ENCODE measurements around the gene NOC2L. TPM values are rescaled to one million over a fixed set of nuclear protein-coding genes. Genes with fewer than 3 reads are reported as not detected.

NOC2L gene
- total and polyA plus RNA-seq, 2 experiments from 2014 or later, result 95.4 to 119 TPM

DNA sequence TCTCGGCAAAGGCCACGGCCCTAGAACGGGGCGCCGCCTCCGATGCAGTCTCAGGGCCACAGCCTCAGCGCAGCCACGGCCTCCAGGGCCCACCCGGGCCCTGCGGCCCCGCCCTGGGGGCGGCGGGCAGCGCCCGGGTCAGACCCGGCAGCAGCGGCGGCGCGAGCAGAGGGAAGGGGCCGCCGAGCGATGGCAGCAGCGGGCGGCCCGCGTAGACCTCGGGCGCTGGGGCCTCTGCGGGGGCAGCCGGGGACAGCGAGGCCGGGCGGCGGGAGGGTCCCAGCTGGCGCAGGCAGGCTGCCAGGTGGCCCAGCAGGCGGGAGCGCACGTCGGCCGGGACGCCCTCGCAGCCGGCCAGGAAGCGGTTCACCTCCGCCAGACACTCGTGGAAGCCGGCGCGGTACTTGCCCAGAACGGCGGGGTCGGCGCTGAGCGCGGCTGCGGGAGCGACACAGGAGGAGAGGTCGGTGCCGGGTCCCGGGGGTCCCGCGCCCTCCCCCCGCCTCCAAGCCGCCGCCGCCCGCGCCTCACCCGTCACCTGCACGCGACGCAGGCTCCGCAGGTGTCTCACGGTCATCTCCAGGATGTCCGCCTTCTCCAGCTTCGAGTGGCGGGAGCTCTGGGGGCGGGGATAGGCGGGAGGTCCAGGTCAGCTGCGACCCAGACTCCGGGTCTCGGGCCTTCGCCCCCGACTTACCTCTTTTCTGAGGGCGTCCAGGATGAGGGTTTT, 40.1 kb upstream of the NOC2L start:
- Histone ChIP-seq H3K27ac (peak overlapping the region; percentile 99), H3K27me3 (peaks cover 48% of the 10 kb centered on the region), H3K4me3 (peak overlapping the region; percentile 39), H3K36me3 (no peaks in the 10 kb centered on the region), H3K4me1 (ENCODE audit: low read depth) (peaks cover 7% of the 10 kb centered on the region), H3K9me3 (ENCODE audit: low read depth) (no peaks in the 10 kb centered on the region)
- TF ChIP-seq, protein P1, sequence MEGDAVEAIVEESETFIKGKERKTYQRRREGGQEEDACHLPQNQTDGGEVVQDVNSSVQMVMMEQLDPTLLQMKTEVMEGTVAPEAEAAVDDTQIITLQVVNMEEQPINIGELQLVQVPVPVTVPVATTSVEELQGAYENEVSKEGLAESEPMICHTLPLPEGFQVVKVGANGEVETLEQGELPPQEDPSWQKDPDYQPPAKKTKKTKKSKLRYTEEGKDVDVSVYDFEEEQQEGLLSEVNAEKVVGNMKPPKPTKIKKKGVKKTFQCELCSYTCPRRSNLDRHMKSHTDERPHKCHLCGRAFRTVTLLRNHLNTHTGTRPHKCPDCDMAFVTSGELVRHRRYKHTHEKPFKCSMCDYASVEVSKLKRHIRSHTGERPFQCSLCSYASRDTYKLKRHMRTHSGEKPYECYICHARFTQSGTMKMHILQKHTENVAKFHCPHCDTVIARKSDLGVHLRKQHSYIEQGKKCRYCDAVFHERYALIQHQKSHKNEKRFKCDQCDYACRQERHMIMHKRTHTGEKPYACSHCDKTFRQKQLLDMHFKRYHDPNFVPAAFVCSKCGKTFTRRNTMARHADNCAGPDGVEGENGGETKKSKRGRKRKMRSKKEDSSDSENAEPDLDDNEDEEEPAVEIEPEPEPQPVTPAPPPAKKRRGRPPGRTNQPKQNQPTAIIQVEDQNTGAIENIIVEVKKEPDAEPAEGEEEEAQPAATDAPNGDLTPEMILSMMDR (IDR thresholded peaks at IDR 0.05; ENCODE audit: low read depth, low read length), result no peak
- DNase-seq (ENCODE audit: low read depth in 1 of 2, low spot score in 1 of 2), result peak; percentile 42 to 70

DNA sequence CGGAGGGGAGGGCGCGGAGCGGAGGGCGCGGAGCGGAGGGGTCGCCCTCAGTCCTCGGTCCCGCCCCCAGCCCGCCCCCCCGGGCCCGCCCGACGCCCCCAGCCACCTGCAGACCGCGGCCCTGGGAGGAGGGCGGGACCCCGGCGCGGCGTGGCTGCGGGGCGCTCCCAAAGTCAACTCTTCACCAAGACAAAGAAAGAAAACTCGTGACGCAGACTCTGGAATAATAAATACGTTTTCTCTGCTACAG, 39.6 kb upstream of the NOC2L start:
- H3K9me3 ChIP-seq (ENCODE audit: low read depth), result no peaks in the 10 kb centered on the region
- no peaks in the 10 kb centered on the region for H3K36me3 ChIP-seq
- peaks cover 3% of the 10 kb centered on the region for H3K4me1 ChIP-seq (ENCODE audit: low read depth)
- peak overlapping the region; percentile 39 for H3K4me3 ChIP-seq
- no peak for DNase-seq (ENCODE audit: low read depth in 1 of 2, low spot score in 1 of 2)
- TF ChIP-seq, protein P1 (IDR thresholded peaks at IDR 0.05; ENCODE audit: low read depth, low read length), result no peak
- H3K27me3 ChIP-seq, result peaks cover 48% of the 10 kb centered on the region
- H3K27ac ChIP-seq, result peak overlapping the region; percentile 99

DNA sequence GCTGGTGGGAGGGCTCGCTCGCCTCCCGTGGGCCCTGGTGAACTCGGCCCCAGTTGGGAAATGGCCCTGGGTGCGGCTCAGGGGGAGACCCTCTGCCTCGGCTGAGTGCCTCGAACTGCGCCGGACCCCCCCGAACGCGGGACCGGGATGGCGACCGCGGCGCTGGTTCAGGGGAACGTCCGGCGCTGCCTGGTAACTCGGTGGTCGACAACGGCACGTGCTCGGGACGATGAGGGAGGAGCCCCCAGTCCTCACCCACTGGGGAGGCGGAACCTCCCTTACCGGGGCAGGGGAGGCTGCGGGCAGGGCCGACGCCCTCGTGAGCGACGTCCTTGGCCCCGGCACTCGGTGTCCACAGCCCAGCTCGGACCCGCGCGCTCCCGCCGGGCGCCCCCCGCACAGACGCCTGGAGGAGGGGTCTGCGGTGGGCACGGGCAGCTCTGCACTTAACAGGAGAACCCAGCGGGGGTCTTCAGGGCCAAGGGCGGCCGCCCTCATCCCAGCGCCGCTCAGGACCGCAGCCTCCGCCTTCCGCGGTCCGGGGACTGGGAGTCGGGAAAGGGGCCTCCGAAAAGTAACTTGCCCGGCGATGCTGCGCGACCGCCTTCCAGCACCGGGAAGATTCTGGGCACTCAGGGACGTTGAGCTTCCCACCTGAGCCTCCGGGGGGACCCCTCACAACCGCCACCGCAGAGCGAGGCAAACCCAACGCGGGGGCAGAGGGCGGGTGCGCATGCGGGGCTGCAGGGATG, 39.1 kb upstream of the NOC2L start:
- no peak overlapping the region for H3K27ac ChIP-seq
- TF ChIP-seq, protein P1 (IDR thresholded peaks at IDR 0.05; ENCODE audit: low read depth, low read length), result no peak
- peak overlapping the region; percentile 39 for H3K4me3 ChIP-seq
- H3K4me1 ChIP-seq (ENCODE audit: low read depth), result no peaks in the 10 kb centered on the region
- H3K9me3 ChIP-seq (ENCODE audit: low read depth), result no peaks in the 10 kb centered on the region
- DNase-seq (ENCODE audit: low read depth in 1 of 2, low spot score in 1 of 2), result peak in 1 of 2 donors; percentile 58
- peaks cover 53% of the 10 kb centered on the region for H3K27me3 ChIP-seq
- no peaks in the 10 kb centered on the region for H3K36me3 ChIP-seq

DNA sequence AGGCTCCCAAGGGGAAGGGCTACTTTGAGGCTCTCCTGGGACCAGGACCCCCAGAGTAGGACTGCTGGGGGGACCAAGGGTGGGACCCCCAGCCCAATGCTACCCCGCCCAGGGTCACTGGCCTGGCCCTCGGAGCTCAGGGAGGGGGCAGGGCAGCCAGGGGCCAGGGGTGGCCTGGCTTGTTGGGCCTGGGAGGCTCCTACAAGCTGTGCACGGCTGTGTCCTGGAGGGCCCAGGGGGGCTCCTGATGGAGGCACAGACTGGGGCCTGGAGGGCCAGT, 38.6 kb upstream of the NOC2L start:
- TF ChIP-seq, protein P1 (IDR thresholded peaks at IDR 0.05; ENCODE audit: low read depth, low read length), result no peak
- Histone ChIP-seq H3K9me3 (ENCODE audit: low read depth) (no peaks in the 10 kb centered on the region), H3K27me3 (peaks cover 55% of the 10 kb centered on the region), H3K27ac (no peak overlapping the region), H3K4me1 (ENCODE audit: low read depth) (no peaks in the 10 kb centered on the region), H3K36me3 (no peaks in the 10 kb centered on the region), H3K4me3 (no peak overlapping the region)
- DNase-seq (ENCODE audit: low read depth in 1 of 2, low spot score in 1 of 2), result no peak

DNA sequence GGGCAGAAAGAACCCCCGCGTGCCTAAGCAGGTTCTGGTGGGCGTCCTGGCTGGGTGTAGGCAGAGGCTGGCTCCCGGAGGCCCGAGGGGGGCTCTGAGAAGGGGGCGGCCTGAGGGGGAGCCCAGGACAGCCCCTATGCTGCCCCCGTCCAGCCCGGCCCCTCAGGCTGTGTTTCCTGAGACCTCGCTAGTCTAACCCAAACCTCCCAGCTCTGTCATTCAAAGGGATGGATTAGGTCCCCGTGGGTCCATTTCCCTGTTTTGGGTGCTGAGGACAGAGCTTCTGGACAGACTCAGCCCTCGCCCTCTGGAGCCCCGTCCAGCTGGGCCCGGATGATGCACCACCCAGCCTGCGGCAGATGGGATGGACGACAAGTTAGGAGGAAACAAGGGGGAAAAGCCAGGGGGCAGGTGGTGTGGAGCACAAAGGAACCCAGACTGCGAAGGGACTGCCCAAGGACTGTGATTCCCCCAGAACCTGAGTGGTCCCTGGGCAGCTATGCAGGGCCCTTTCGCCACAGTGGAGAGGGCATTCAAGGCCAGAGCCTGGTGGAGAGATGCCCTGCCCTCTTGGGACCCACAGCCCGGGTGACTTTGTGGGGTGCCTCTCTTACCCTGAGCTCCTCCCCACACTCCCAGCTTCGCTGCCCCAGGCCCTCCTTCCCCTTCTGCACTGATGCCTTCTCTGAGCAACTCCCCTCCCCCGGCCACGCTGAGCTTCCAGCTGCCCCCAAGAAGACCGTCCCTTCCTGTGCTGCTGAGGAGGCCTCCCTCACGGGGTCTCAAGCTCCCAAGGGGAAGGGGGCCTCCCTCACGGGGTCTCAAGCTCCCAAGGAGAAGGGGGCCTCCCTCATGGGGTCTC, 38.0 kb upstream of the NOC2L start:
- no peak for DNase-seq (ENCODE audit: low read depth in 1 of 2, low spot score in 1 of 2)
- Histone ChIP-seq H3K27me3 (peaks cover 55% of the 10 kb centered on the region), H3K4me3 (no peak overlapping the region), H3K27ac (no peak overlapping the region), H3K36me3 (no peaks in the 10 kb centered on the region), H3K4me1 (ENCODE audit: low read depth) (no peaks in the 10 kb centered on the region), H3K9me3 (ENCODE audit: low read depth) (no peaks in the 10 kb centered on the region)
- TF ChIP-seq, protein P1 (IDR thresholded peaks at IDR 0.05; ENCODE audit: low read depth, low read length), result no peak
